Heart left ventricle (tissue), 13 donors: ENCODE results near the gene B4GALT2.

ENCODE experiments used
- POLR2A ChIP-seq, 2 donors: fragments of 450-650 bp; IDR thresholded peaks; one replicate each; pipeline ENCODE4 v1.6.1; 2017; ENCODE audit warnings: antibody characterized with exemption in 2 of 2, mild to moderate bottlenecking in 2 of 2, moderate library complexity in 2 of 2
- TF ChIP-seq, protein P1 (sequence below), 12 donors: fragments of 200-600 bp; sonication (generic) in 4 of 12; IDR thresholded peaks; one replicate each; pipeline versions ENCODE4 v1.5.0 to v1.8.0; 2018 to 2022; ENCODE audit warnings: antibody characterized with exemption in 12 of 12, mild to moderate bottlenecking in 5 of 12
- donor health status: ischemic (EF 13 %, LVEDD 7.1; RV severe dilation, severe dysfunction).
- donor health status: DM: no; HTN: yes; CAD: no.
- donor health status: DM: no; HTN: no; CAD: no.
- donor health status: ischemic (EF 25% LVEDD 6.9; RV normal size, moderate dysfunction).
- donor health status: ischemic (EF 25% LVEDD 5.7; RV mildly dilated, moderate dysfunction).
- donor health status: ischemic (EF 35%, LVEDD 5.7; RV mildly dilated, moderate dysfunction).
- donor health status: nonischemic (EF 11% LVEDD 7.7; RV severe dilation, severe dysfunction).
- donor health status: DM: yes; HTN: yes; CAD: no.
- donor health status: PGD.
- donor health status: ischemic (EF 29% LVEDD 5.4; RV normal size, mild dysfunction).
- donor health status: nonischemic (EF 23%, LVEDD 6.1; RV moderate dilation, normal function).

DNA sequence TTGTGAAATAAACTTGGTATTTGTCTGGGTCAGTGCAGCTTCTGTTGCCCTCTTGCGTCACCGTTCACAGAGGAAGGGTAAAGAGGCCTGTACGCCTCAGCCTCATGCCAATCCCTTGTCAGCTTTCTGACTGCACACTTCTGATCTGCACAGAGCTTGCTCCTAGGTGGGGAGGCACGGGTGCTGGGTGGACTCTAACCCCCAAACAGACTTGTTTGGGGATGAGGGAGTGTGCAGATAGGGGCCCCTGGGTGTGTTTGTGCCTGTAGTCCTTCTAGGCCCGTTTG lies 803 bp upstream of the B4GALT2 start:
- TF ChIP-seq, protein P1, sequence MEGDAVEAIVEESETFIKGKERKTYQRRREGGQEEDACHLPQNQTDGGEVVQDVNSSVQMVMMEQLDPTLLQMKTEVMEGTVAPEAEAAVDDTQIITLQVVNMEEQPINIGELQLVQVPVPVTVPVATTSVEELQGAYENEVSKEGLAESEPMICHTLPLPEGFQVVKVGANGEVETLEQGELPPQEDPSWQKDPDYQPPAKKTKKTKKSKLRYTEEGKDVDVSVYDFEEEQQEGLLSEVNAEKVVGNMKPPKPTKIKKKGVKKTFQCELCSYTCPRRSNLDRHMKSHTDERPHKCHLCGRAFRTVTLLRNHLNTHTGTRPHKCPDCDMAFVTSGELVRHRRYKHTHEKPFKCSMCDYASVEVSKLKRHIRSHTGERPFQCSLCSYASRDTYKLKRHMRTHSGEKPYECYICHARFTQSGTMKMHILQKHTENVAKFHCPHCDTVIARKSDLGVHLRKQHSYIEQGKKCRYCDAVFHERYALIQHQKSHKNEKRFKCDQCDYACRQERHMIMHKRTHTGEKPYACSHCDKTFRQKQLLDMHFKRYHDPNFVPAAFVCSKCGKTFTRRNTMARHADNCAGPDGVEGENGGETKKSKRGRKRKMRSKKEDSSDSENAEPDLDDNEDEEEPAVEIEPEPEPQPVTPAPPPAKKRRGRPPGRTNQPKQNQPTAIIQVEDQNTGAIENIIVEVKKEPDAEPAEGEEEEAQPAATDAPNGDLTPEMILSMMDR (IDR thresholded peaks at IDR 0.05) = no peak
- TF ChIP-seq POLR2A (IDR thresholded peaks at IDR 0.05) = no peak
